Suppressor macrophage (primary cell): ENCODE results near the gene ATP8B3.
A peak's percentile ranks its signal among the peaks of the same experiment; 100 is the strongest.

Experiments used
- DNase-seq, 4 experiments: peaks; one replicate each; pipeline ENCODE4 v3.0.0-alpha.2; 2020 to 2022
- total RNA-seq, 17 experiments: gene quantifications; one replicate each; lab custom pipeline; 2026; ENCODE audit warnings: mixed read lengths in 6 of 17, inconsistent platforms in 3 of 17; lab: John Stamatoyannopoulos, UW

Gene ATP8B3
- total RNA-seq = 1.0 to 4.1 (median 2.4) reads per million in 17 experiments

GRCh38 chr19:1811942-1812425 is at the start of gene ATP8B3:
TSS of gene ATP8B3 (minus strand) at chr19:1812276. CDS start at chr19:1811736, 540 bp downstream.
- no peak for DNase-seq

- DNase-seq = peak in 3 of 4 experiments; percentile 35 to 52 (median 39)
These were observed 49.5 kb upstream of the ATP8B3 start for GRCh38 chr19:1861599-1862031.

DNA sequence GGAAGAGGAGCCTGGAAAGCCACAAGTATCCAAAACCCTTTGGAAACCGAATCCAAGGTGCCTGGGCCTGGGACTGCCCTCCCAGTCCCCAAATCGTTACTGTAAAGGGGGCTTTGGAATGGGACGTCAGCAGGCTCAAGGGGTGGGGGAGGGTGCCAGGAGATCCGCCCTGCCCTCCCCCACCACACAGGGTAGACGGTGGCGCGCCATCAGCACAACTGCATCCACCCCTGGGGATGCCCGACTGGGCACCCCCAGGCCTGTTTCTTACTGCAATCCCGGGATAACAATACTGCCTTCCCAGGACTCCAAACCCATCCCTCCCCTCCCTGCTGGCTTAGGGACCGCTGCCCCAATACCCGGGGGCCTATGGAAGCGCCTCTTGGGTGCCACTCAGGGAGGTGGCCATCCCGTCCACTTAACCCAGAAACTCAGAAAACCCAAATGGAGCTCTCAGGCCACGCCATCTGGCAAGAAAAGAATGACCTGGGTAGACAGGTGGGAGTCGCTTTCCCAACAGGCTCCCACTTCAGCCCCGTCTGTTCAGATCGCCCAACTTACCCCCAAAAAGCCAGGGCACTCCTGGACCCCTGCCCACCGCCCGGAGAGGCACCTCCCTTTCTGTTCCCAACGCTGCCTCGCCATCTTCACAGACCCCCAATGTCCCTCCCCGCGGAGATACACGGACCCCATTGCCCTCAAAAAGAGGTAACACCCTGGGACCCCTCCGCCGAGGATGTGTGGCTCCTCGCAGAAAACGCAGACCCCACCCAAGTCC is 48.9 kb upstream of the ATP8B3 start:
- no peak for DNase-seq

GRCh38 chr19:1860042-1860775 is 48.1 kb upstream of the ATP8B3 start:
- DNase-seq = peak; percentile 61 to 83 (median 79)

GRCh38 chr19:1859331-1859781 is 47.3 kb upstream of the ATP8B3 start:
- DNase-seq = no peak

GRCh38 chr19:1858412-1859081 is 46.5 kb upstream of the ATP8B3 start:
- DNase-seq = no peak

- DNase-seq = peak; percentile 60 to 79 (median 75)
These were observed 45.7 kb upstream of the ATP8B3 start for GRCh38 chr19:1857648-1858326.

- peak; percentile 92 to 96 (median 96) for DNase-seq
These were observed 44.9 kb upstream of the ATP8B3 start for GRCh38 chr19:1856698-1857603.

DNA sequence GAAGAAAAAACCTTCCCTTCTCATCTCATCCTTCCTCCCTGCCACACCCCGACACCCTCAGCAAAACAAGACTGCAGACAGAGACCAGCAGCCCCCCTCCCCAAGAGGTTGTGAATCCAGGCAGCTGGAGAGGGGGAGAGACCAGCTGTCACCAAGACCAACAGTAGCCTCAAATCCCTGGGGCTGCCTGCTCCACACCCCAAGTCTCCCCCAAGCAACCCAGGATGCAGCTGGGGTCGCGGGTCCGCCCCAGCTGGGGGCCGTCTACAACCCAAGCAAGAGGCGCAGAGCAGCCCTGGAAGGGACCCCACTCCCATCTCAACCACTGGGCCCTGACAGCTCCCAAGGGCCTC is 44.2 kb upstream of the ATP8B3 start:
- DNase-seq = peak in 1 of 4 experiments; percentile 32

GRCh38 chr19:1855828-1856255 is 43.8 kb upstream of the ATP8B3 start:
- peak; percentile 51 to 77 (median 71) for DNase-seq

DNA sequence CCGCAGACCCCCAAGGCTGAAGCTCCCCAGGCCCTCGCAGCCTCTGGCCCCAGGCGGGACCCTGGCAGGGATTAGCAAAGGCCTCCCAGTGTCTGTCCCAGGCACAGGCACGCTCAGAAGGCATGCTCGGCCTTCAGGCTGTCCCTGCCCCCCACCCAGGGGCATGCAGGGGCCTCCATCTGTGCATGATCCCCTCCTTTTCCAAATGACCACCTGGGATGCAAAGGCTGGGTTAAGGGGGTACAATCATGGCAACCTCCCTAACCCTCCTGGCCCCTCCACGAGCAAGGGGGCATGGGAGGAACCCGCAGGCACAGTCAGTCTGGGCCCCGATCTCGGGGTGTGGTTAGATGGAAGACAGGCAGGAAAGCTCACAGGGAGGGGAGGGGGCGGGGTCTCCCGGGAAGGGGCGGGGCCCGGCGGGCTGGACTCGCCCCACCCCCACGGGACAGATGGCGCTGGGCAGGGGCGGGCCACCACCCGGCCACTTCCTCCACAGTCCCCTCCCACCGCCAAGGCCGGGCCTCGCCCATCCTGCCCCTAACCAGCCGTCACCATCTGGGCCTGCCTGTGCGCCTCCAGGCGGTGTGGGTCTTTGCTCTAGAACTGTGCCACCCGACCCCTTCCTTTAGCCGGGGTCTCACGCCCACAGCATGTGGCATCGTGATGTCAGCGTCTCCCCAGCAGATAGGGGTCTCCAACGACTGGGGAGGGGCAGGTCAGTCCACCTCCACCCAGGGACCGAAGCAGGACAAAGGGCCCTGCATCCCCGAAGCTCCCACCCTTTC is 43.2 kb upstream of the ATP8B3 start:
- peak; percentile 96 to 98 (median 98) for DNase-seq

GRCh38 chr19:1854542-1855039 is 42.5 kb upstream of the ATP8B3 start:
- DNase-seq = peak in 2 of 4 experiments; percentile 42 to 49

DNA sequence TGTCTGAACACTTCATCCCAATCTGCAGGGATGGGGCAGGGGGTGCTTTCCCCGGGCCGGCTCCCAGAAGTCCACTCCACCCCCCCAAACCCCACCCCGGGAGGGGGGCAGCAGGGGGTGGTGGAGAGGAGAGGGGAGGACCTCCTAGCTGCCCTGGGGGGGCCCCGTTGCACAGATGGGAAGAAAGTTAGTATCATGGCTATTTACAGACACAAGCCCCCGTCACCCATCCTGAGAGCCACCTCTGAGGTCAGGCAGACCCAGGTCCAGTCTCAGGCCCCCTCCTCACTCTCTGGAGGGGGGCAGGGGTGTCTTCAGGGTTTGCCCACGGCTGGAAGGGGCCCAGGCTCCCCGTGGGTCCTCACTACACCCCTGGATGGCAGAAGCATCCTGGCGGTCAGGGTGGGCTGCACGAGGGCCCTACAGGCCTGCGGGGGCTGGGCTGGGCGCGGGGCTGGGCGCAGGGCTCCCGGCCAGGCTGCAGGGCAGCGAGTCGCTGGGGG is 42.0 kb upstream of the ATP8B3 start:
- DNase-seq = no peak

DNA sequence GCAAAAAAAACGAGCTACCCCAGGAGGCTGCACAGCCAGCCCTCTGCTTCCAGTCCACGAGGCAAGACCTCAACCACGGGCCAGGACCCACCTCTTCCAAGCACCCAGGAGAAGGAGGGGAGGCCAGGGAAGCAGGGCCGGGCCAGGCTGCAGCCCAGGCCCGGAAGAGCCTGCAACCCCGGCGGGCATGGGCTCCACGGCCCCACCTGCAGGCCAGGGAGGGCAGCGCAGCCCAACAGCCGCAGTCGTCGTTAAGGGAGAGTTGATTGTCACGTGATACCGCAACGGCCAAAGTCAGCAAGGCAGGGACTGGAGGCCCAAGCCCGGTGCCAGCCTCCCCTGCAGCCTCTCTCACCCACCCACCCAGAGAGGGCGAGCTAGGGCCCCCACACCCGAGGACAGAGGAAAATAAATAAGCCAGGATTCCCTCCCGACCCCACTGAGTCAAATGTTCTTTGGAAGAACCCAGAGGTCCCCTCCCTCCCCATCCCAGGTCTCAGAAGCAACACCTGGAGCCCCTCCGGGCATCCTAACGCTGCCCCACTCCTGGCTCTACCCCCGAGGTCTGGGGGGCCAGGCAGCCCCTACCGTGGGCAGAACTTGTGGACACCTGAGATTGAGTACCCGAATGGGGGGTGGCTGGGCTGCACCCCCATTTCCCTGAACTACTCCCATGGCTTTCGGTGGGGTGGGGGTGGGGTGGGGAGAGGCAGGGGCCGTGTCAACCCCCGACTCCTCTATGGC is 41.4 kb upstream of the ATP8B3 start:
- DNase-seq = peak; percentile 91 to 95 (median 94)

GRCh38 chr19:1852581-1853128 is 40.6 kb upstream of the ATP8B3 start:
- DNase-seq = no peak

DNA sequence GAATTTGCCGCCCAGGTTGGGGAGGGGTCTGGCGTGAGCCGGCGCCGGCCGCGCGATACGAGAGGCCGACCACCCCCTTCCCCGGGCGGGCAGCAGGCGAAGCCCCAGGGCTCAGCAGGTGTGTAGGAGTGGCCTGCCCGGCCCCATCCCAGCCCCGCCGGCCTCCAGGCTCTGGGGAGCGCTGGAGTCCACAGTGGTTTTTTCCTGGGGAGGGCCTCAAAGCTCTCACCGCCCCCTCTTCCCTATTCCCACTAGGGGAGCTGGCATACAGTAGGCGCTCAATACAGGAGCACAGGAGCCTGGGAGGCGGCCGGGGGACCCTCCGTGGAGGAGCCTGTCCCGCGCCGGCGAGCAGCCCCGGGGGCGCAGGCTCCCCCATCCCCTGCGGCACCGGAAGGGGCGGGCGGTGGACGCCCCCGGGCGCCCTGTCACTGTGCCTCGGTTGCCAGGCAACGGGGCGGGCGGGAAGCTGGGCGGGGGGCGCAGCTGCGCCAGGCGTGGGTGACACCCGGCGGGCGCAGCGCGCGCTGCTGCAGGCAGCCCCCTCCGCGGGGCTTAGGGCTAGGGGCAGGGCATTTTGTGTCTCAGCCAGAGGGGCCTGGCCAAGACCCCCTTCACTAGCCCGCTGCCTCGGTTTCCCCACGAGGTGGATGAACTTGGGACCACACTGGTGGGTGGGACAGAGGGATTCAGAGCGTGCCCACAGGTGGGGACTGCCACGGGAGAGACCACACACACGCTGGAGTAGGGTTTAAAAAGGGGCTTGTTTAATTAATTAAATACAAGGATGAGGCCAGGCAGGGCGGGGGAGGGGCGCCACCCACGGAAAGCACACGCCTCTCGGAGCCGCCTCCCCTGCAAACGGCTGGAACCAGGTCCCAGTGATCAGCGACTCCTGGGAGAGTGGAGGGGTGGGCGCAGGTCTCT is 39.8 kb upstream of the ATP8B3 start:
- DNase-seq = peak in 3 of 4 experiments; percentile 30 to 51 (median 46)
